ENCODE measurements around the gene NT5C2.

DNA sequence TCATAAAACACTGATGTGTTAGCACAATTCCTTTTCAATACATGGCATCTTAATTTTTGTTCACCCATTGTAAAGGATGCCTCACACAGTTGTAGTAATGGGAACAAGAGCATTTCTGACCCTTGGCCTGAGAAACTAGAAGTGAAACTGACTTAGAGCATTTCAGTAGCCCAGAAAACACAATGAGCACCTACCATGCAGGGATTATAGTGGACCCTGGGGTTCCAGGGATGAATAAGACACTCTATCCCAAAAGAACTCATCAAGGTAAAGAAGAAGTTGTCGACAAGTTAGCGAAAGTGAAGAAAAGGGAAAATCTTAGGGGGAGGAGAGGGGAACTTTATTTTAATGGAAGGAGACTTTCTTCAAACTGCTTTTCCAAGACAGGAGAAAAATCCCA is 125.6 kb downstream of the NT5C2 start:
- TF ChIP-seq, protein P1, sequence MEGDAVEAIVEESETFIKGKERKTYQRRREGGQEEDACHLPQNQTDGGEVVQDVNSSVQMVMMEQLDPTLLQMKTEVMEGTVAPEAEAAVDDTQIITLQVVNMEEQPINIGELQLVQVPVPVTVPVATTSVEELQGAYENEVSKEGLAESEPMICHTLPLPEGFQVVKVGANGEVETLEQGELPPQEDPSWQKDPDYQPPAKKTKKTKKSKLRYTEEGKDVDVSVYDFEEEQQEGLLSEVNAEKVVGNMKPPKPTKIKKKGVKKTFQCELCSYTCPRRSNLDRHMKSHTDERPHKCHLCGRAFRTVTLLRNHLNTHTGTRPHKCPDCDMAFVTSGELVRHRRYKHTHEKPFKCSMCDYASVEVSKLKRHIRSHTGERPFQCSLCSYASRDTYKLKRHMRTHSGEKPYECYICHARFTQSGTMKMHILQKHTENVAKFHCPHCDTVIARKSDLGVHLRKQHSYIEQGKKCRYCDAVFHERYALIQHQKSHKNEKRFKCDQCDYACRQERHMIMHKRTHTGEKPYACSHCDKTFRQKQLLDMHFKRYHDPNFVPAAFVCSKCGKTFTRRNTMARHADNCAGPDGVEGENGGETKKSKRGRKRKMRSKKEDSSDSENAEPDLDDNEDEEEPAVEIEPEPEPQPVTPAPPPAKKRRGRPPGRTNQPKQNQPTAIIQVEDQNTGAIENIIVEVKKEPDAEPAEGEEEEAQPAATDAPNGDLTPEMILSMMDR (IDR thresholded peaks at IDR 0.05; ENCODE audit: low read depth, low read length, poor library complexity, severe bottlenecking) = no peak
- TF ChIP-seq EZH2phosphoT487 (IDR thresholded peaks at IDR 0.05; ENCODE audit: borderline replicate concordance, low read length) = no peak
